Kidney (tissue), 14 donors: ENCODE data around the gene SPOCK1. TPM values are rescaled to one million over a fixed set of nuclear protein-coding genes. Genes with fewer than 3 reads are reported as not detected.

ENCODE experiments used
- DNase-seq, 5 donors: peaks; one replicate each; pipeline ENCODE4 v3.0.0-alpha.2; 2013 to 2020
- FAIRE-seq: peaks from 2 replicates; lab custom pipeline; 2012; peaks lifted over from hg19 to GRCh38; lab: Jason Lieb, UNC
- H3K27ac ChIP-seq, 2 donors: one replicate each; pipeline ENCODE4 v1.7.0; 2013; ENCODE audit warnings: low read depth in 2 of 2, low read length in 2 of 2, inconsistent platforms in 1 of 2
- H3K27me3 ChIP-seq: one replicate; pipeline ENCODE4 v1.7.1; 2013; ENCODE audit warnings: low read length, inconsistent platforms; ENCODE audit not compliant: control insufficient read depth, insufficient read depth
- H3K36me3 ChIP-seq, 3 donors: one replicate each; pipeline versions ENCODE4 v1.7.0 to v1.7.1; 2013; ENCODE audit warnings: low read length in 3 of 3, control low read depth in 1 of 3, inconsistent platforms in 1 of 3; ENCODE audit not compliant: insufficient read depth in 3 of 3, control insufficient read depth in 2 of 3
- H3K4me1 ChIP-seq, 3 donors: one replicate each; pipeline versions ENCODE4 v1.7.0 to v1.7.1; 2013; ENCODE audit warnings: low read length in 3 of 3, inconsistent platforms in 1 of 3, low read depth in 1 of 3; ENCODE audit not compliant: control insufficient read depth in 2 of 3, insufficient read depth in 2 of 3
- H3K4me3 ChIP-seq, 3 donors: one replicate each; pipeline versions ENCODE4 v1.7.0 to v1.8.1; 2013; ENCODE audit warnings: low read length in 3 of 3, control low read depth in 1 of 3, inconsistent platforms in 1 of 3
- H3K9ac ChIP-seq, 3 donors: one replicate each; pipeline versions ENCODE4 v1.7.0 to v1.7.1; 2013; ENCODE audit warnings: low read length in 3 of 3, control low read depth in 1 of 3, inconsistent platforms in 1 of 3
- H3K9me3 ChIP-seq, 3 donors: one replicate each; pipeline versions ENCODE4 v1.7.0 to v1.7.1; 2013; ENCODE audit warnings: low read length in 3 of 3, control low read depth in 1 of 3, inconsistent platforms in 1 of 3; ENCODE audit not compliant: control insufficient read depth in 2 of 3, insufficient read depth in 1 of 3
- CTCF ChIP-seq: IDR thresholded peaks from 3 replicates; pipeline ENCODE4 v1.5.1; 2012; ENCODE audit warnings: mild to moderate bottlenecking, moderate library complexity, borderline replicate concordance; ENCODE audit not compliant: insufficient read depth; ENCODE audit errors: extremely low read depth
- intact Hi-C: fragments of 100-400 bp; cut with DNase I; formaldehyde crosslinking; loops from one replicate; pipeline ENCODE4 v1.11.1; 2022
- polyA plus RNA-seq: library from polyadenylated mRNA; stranded (reverse); fragments of 350-450 nt; fragmentation: Illumina TruSeq; extraction: RNeasy Lipid Tissue Mini Kit (QIAGEN cat#74804); gene quantifications from one replicate; pipeline ENCODE4 v1.2.3, GENCODE V29; 2014; ENCODE audit warnings: low read depth, low replicate concordance; ENCODE audit not compliant: insufficient read depth
- total RNA-seq: library from RNA; stranded (reverse); fragmentation: NEBNext Ultra II Directional; extraction: Animal tissue kit (Norgen Biotek cat#: 25700); gene quantifications from one replicate; pipeline ENCODE4 v1.2.1, GENCODE V29; 2021
- donor health status: control.
- donor health status: control.
- donor health status: control.
- donor health status: control.
- donor health status: control.
- donor health status: DM: yes; HTN: yes; CAD: no.
- donor health status: Normal renal cell carcinoma (clear cell type).

Gene SPOCK1
- total and polyA plus RNA-seq, 2 donors from 2014 or later, result 15.7 to 32.8 TPM

DNA sequence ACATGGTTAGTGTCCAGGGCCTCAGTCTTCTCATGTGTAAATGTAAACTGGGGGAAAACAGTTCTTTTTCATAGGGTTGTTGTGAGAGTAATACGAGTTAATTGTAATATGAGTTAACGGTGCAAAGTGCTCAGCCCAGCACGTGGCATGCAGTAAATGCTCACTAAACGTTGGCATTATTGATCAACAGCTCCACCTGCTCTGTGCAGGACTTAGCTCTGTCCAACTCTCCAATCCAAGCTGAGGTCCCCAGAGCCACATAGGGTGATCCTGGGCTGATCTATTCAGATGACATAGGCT, 28.3 kb downstream of the SPOCK1 start:
- Histone ChIP-seq H3K4me3 (no peak overlapping the region), H3K36me3 (no peaks in the 10 kb centered on the region), H3K27me3 (no peaks in the 10 kb centered on the region), H3K9ac (no peak overlapping the region), H3K27ac (no peak overlapping the region), H3K9me3 (no peaks in the 10 kb centered on the region), H3K4me1 (no peaks in the 10 kb centered on the region)
- FAIRE-seq (no peak), DNase-seq (no peak)
- no peak for TF ChIP-seq CTCF
- intact Hi-C loops, result no loop called here

DNA sequence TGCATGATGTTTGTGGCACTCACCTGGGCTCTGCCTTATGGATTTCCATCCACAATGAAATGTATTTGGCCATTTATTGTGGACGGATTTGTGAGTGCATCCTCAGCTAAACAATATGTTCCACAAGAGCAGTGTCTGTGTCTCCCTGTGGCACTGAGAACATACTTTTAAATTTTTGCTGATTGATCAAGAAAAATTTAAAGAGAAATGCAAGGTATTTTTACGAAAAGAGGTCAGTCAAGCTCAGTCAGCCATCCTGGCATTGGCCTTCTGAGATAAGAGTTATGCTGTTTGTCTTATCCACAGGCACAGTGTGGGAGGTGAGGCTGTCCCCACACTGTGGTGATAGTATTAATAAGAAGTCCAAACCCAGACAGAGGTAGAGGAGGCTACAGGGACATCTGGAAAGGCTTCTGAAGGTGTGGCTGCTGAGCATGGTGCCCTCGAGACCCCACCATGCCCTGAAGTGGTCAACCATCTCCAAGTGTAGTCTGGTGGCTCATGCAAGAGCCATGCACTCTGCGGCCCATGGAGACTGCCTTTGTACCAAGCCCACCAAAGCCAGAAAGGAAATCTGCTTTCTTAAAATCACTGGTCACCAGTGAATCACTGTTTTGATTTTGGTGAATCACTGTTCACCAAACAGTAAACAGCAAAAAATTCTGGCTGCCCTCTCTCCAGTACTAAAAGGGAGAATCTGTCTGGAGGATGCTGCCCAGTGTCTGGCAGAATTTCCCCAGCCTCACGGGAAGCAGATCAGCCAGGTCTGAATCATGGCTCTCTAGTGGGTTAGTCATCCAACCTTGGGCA, 28.8 kb downstream of the SPOCK1 start:
- Histone ChIP-seq H3K9ac (no peak overlapping the region), H3K27ac (no peak overlapping the region), H3K27me3 (no peaks in the 10 kb centered on the region), H3K4me3 (no peak overlapping the region), H3K36me3 (no peaks in the 10 kb centered on the region), H3K4me1 (no peaks in the 10 kb centered on the region), H3K9me3 (no peaks in the 10 kb centered on the region)
- intact Hi-C loops, result no loop called here
- FAIRE-seq, result no peak
- TF ChIP-seq CTCF, result no peak
- DNase-seq, result no peak

DNA sequence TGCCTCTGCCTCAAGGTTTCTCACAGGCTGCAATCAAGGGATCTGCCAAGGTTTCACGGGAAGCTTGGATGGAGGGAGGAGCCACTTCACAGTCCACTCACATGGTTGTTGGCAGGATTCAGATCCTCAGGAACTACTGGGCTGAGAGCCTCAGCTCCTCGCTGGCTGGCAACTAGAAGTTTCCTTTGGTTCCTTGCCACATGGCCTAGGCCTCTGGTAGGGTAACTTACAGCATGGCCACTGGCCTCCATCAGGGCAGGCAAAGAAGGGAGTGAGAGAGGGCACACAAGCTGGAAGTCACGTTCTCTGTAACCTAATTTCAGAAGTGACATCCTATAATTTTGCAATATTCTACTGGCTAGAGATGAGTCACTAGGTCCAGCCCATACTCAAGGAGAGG, 32.2 kb downstream of the SPOCK1 start:
- H3K4me3 ChIP-seq, result no peak overlapping the region
- no peak overlapping the region for H3K27ac ChIP-seq
- no peak for FAIRE-seq
- no peaks in the 10 kb centered on the region for H3K36me3 ChIP-seq
- no peak overlapping the region for H3K9ac ChIP-seq
- DNase-seq, result no peak
- no peaks in the 10 kb centered on the region for H3K4me1 ChIP-seq
- no peaks in the 10 kb centered on the region for H3K27me3 ChIP-seq
- H3K9me3 ChIP-seq, result no peaks in the 10 kb centered on the region
- no peak for TF ChIP-seq CTCF
- intact Hi-C loops, result no loop called here

- H3K9me3 ChIP-seq, result no peaks in the 10 kb centered on the region
- no peaks in the 10 kb centered on the region for H3K4me1 ChIP-seq
- no peaks in the 10 kb centered on the region for H3K27me3 ChIP-seq
- intact Hi-C loops, result no loop called here
- H3K4me3 ChIP-seq, result no peak overlapping the region
- no peak overlapping the region for H3K9ac ChIP-seq
- DNase-seq (no peak), FAIRE-seq (no peak)
- no peak overlapping the region for H3K27ac ChIP-seq
- no peak for TF ChIP-seq CTCF
- H3K36me3 ChIP-seq, result no peaks in the 10 kb centered on the region
Observed at GRCh38 chr5:137465930-137466329, 33.2 kb downstream of the SPOCK1 start.
